ENCODE results near the gene TAS2R42.

GRCh38 chr12:11186837-11187236, at the start of gene TAS2R42:
- TF ChIP-seq CTCF (IDR thresholded peaks at IDR 0.05; ENCODE audit: insufficient read depth, low read length) (no peak), POLR2AphosphoS5 (IDR thresholded peaks at IDR 0.05; ENCODE audit: low read depth) (no peak), SPI1 (IDR thresholded peaks at IDR 0.05; ENCODE audit: borderline replicate concordance, low read depth) (no peak), REST (IDR thresholded peaks at IDR 0.05; ENCODE audit: insufficient replicate concordance, low read depth) (no peak)
